SK-N-SH treated with all-trans-retinoic acid at 6 μM for 48 hours (cell line): ENCODE measurements around the gene AUH.

Experiments
- ATAC-seq: fragments of 200-7000 bp; cut with Tn5 transposase; 3 replicates; pipeline ENCODE4 v1.9.1; 2020; ENCODE audit warnings: mild to moderate bottlenecking, moderate library complexity
- ARNTL ChIP-seq: fragments of 450-650 bp; formaldehyde crosslinking; IDR thresholded peaks from 2 replicates; pipeline ENCODE4 v1.5.0; 2020; ENCODE audit warnings: low read depth, mild to moderate bottlenecking, moderate library complexity, borderline replicate concordance
- BACH2 ChIP-seq: fragments of 250-450 bp; sonication (Bioruptor Pico); IDR thresholded peaks from 2 replicates; pipeline ENCODE4 v1.9.0; 2021; ENCODE audit warnings: mild to moderate bottlenecking, borderline replicate concordance
- CREB5 ChIP-seq: fragments of 250-450 bp; sonication (Bioruptor Pico); IDR thresholded peaks from 2 replicates; pipeline ENCODE4 v1.5.1; 2020; ENCODE audit warnings: low read depth, mild to moderate bottlenecking, moderate library complexity
- CSDC2 ChIP-seq: fragments of 250-450 bp; sonication (Bioruptor Pico); IDR thresholded peaks from 2 replicates; pipeline ENCODE4 v1.5.0; 2020; ENCODE audit warnings: mild to moderate bottlenecking, moderate library complexity
- CSRNP3 ChIP-seq: fragments of 250-450 bp; sonication (Bioruptor Pico); IDR thresholded peaks from 2 replicates; pipeline ENCODE4 v1.5.1; 2021; ENCODE audit warnings: mild to moderate bottlenecking, moderate library complexity
- ESRRG ChIP-seq: fragments of 250-450 bp; sonication (Bioruptor Pico); IDR thresholded peaks from 2 replicates; pipeline ENCODE4 v1.6.1; 2021; ENCODE audit warnings: mild to moderate bottlenecking
- GLIS3 ChIP-seq: fragments of 250-450 bp; sonication (Bioruptor Pico); IDR thresholded peaks from 2 replicates; pipeline ENCODE4 v1.5.0; 2020; ENCODE audit warnings: mild to moderate bottlenecking, moderate library complexity
- OSR1 ChIP-seq: fragments of 250-450 bp; sonication (Bioruptor Pico); IDR thresholded peaks from 2 replicates; pipeline ENCODE4 v1.8.0; 2022; ENCODE audit warnings: moderate library complexity, mild to moderate bottlenecking, inconsistent platforms
- PATZ1 ChIP-seq: fragments of 250-450 bp; sonication (Bioruptor Pico); IDR thresholded peaks from 2 replicates; pipeline ENCODE4 v1.8.0; 2020; ENCODE audit warnings: mild to moderate bottlenecking, moderate library complexity, borderline replicate concordance
- POU6F1 ChIP-seq: fragments of 250-450 bp; sonication (Bioruptor Pico); IDR thresholded peaks from 2 replicates; pipeline ENCODE4 v1.8.0; 2021; ENCODE audit warnings: low read depth, mild to moderate bottlenecking, moderate library complexity, borderline replicate concordance
- PPARA ChIP-seq: fragments of 250-450 bp; sonication (Bioruptor Pico); IDR thresholded peaks from 2 replicates; pipeline ENCODE4 v1.5.0; 2020; ENCODE audit warnings: mild to moderate bottlenecking, borderline replicate concordance
- SNAI2 ChIP-seq: fragments of 250-450 bp; sonication (Bioruptor Pico); IDR thresholded peaks from 2 replicates; pipeline ENCODE4 v1.5.0; 2020; ENCODE audit warnings: mild to moderate bottlenecking, moderate library complexity
- TOX ChIP-seq: fragments of 250-450 bp; sonication (Bioruptor Pico); IDR thresholded peaks from 2 replicates; pipeline ENCODE4 v1.8.0; 2021; ENCODE audit warnings: mild to moderate bottlenecking, moderate library complexity, borderline replicate concordance
- TSHZ2 ChIP-seq: fragments of 250-450 bp; sonication (Bioruptor Pico); IDR thresholded peaks from 2 replicates; pipeline ENCODE4 v1.5.0; 2020; ENCODE audit warnings: mild to moderate bottlenecking, moderate library complexity
- ZC3H10 ChIP-seq: fragments of 250-450 bp; sonication (Bioruptor Pico); IDR thresholded peaks from 2 replicates; pipeline ENCODE4 v1.5.1; 2021; ENCODE audit warnings: mild to moderate bottlenecking, moderate library complexity
- ZFP30 ChIP-seq: fragments of 450-650 bp; formaldehyde crosslinking; IDR thresholded peaks from 2 replicates; pipeline ENCODE4 v1.5.0; 2022; ENCODE audit warnings: mild to moderate bottlenecking, moderate library complexity
- ZNF565 ChIP-seq: fragments of 450-650 bp; formaldehyde crosslinking; conservative IDR thresholded peaks from 2 replicates; pipeline ENCODE4 v1.5.0; 2020; ENCODE audit warnings: low read depth, mild to moderate bottlenecking, moderate library complexity
- ZNF70 ChIP-seq: fragments of 450-650 bp; formaldehyde crosslinking; IDR thresholded peaks from 2 replicates; pipeline ENCODE4 v1.5.0; 2020; ENCODE audit warnings: mild to moderate bottlenecking, moderate library complexity
- ZNF8 ChIP-seq: fragments of 450-650 bp; formaldehyde crosslinking; IDR thresholded peaks from 2 replicates; pipeline ENCODE4 v1.5.0; 2020; ENCODE audit warnings: mild to moderate bottlenecking, moderate library complexity

AUH gene

GRCh38 chr9:91308191-91308590 is 53.5 kb downstream of the AUH start:
- ATAC-seq = no peak
- TF ChIP-seq ESRRG (CRISPR knock-in tag) = no peak
- no peak for TF ChIP-seq PATZ1 (CRISPR knock-in tag)
- TF ChIP-seq POU6F1 (CRISPR knock-in tag) = no peak
- no peak for TF ChIP-seq TSHZ2 (CRISPR knock-in tag)
- no peak for TF ChIP-seq CSDC2 (CRISPR knock-in tag)
- no peak for TF ChIP-seq SNAI2
- TF ChIP-seq CREB5 (CRISPR knock-in tag) = no peak
- no peak for TF ChIP-seq ZC3H10 (CRISPR knock-in tag)
- TF ChIP-seq BACH2 (CRISPR knock-in tag) = no peak
- no peak for TF ChIP-seq PPARA (CRISPR knock-in tag)
- no peak for TF ChIP-seq ZNF70
- TF ChIP-seq ARNTL = no peak
- TF ChIP-seq ZFP30 = no peak
- TF ChIP-seq ZNF8 = no peak
- no peak for TF ChIP-seq ZNF565
- TF ChIP-seq GLIS3 (CRISPR knock-in tag) = no peak
- no peak for TF ChIP-seq OSR1

- TF ChIP-seq CSDC2 (CRISPR knock-in tag) = no peak
- no peak for TF ChIP-seq TOX (CRISPR knock-in tag)
- TF ChIP-seq TSHZ2 (CRISPR knock-in tag) = no peak
- TF ChIP-seq CREB5 (CRISPR knock-in tag) = no peak
- TF ChIP-seq GLIS3 (CRISPR knock-in tag) = no peak
- TF ChIP-seq POU6F1 (CRISPR knock-in tag) = no peak
- TF ChIP-seq PATZ1 (CRISPR knock-in tag) = no peak
- TF ChIP-seq ZNF70 = no peak
- no peak for TF ChIP-seq ARNTL
- no peak for TF ChIP-seq ZNF8
- TF ChIP-seq CSRNP3 (CRISPR knock-in tag) = no peak
- TF ChIP-seq OSR1 = no peak
- TF ChIP-seq BACH2 (CRISPR knock-in tag) = no peak
- TF ChIP-seq PPARA (CRISPR knock-in tag) = no peak
- ATAC-seq = no peak
These were observed 54.4 kb downstream of the AUH start for GRCh38 chr9:91307279-91307678.
